Measurements from ENCODE around the gene GRN.
"Not testable (repeated sequence)": the region's sequence is repeated elsewhere in the genome, so short reads cannot be mapped to it uniquely, and the experiment has no call there.

The GRN gene

GRCh38 chr17:44322236-44322895, 22.7 kb upstream of the GRN start:
- DNase-seq = no peak

DNA sequence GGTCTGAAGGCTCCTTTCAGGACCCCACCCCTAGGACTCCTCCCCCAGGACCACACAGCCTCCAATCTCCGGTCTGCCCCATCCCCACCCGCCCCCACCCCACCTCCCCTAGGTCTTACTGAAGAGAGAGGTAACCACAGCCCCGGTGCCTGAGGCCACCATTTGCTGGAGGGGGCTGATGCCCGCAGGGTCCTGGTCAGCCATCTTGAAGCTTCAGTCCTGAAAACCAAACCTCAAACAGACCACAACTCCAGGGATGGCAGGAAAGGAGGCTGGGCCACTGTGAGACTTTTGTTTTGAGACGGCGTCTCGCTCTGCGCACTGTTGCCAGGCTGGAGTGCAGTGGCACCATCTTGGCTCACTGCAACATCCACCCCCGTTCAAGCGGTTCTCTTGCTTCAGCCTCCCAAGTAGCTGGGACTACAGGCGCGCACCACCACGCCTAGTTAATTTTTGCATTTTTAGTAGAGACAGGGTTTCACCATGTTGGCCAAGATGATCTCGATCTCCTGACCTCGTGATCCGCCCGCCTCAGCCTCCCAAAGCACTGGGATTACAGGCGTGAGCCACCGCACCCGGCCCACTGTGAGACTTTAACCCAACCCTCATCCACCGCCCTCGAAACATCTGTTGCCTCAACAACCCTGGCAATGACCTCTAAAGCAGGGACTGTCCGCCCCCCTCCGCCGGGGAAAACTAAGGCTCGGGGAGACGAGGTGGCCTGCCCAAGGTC, 21.6 kb upstream of the GRN start:
- DNase-seq = no peak

- DNase-seq = no peak
Observed at GRCh38 chr17:44324092-44324570, 21.0 kb upstream of the GRN start.

DNA sequence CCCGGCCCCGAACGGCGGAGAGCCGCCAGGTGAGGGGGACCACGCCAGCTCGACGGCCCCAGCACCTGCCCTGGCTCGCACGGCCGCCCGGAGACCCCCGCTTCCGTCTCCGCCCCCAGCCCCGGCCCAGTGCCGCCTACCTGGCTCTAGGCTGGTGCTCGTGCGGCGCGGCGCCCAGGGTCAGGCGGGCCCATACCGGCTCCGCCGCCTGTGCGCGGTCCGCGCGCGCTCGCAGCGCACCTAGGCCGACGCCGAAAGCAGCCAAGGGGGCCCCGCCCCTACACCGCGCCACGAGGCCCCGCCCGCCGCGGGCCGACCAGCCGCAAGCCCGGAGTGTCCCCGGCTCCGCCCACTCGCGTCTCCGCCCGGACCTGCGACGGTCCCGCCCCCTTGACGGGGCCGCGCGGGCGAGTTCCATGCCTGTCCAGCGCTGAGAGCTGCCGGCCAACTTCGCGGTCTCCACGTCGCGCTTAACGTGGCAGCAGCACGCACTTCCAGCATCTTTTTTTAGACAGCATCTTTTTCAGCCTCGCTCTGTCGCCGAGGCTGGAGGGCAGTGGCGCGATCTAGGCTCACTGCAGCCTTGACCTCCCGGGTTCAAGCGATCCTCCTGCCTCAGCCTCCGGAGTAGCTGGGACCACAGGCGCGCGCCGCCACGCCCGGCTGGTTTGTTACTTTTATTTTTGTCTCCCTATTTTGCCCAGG, 20.4 kb upstream of the GRN start, which contains the start of gene SLC25A39:
Gene SLC25A39 (minus strand): TSS at position 253 of the 705 bp plus-strand sequence. CDS start 1,261 bp downstream, outside the sequence.
- DNase-seq = peak; percentile 96

DNA sequence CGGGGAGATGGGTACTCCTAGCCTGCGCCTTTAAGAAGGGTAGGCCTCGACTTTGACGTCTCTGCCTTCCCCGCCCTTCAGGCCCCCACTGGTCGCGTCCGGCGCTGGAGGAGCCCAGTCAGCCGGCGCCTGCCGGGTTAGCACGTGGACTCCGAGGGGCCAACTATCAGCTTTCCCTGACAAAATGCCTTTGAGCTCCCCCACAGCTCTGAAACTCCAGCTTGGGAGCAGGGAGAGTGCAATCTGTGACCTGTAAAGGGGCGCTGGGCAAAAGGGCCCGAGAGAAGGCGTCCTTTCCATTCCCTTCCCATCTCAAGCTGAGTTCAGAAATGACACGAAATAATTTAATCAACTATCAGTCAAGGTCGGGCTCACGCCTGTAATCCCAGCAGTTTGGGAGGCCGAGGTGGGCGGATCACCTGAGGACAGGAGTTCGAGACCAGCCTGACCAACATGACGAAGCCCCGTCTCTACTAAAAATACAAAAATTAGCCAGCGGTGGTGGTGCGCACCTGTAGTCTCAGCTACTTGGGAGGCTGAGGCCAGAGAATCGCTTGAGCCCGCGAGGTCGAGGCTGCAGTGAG, 18.1 kb upstream of the GRN start:
- peak; percentile 97 for DNase-seq

GRCh38 chr17:44327715-44328449, 17.2 kb upstream of the GRN start:
- no peak for DNase-seq

DNA sequence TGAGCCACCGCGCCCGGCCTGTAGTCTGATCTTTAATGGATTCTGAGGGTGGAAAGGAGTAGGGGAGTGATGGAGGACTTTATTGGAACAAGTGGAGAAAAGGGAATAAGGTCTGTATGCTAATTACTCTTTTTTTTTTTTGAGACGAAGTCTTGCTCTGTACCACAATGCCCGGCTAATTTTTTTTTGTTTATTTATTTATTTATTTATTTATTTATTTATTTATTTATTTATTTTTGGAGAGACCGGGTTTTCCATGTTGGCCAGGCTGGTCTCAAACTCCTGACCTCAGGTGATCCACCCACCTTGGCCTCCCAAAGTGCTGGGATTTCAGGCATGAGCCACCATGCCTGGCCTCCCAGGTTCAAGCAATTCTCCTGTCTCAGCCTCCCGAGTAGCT, 15.6 kb upstream of the GRN start:
- not testable (repeated sequence) for DNase-seq

- DNase-seq = not testable (repeated sequence)
Observed at GRCh38 chr17:44330263-44330662, 14.8 kb upstream of the GRN start.

- DNase-seq = peak; percentile 88
Observed at GRCh38 chr17:44331249-44331760, 13.8 kb upstream of the GRN start.

- no peak for DNase-seq
Observed at GRCh38 chr17:44333371-44333770, 11.7 kb upstream of the GRN start.

- DNase-seq = no peak
Observed at GRCh38 chr17:44334315-44334714, 10.8 kb upstream of the GRN start.

DNA sequence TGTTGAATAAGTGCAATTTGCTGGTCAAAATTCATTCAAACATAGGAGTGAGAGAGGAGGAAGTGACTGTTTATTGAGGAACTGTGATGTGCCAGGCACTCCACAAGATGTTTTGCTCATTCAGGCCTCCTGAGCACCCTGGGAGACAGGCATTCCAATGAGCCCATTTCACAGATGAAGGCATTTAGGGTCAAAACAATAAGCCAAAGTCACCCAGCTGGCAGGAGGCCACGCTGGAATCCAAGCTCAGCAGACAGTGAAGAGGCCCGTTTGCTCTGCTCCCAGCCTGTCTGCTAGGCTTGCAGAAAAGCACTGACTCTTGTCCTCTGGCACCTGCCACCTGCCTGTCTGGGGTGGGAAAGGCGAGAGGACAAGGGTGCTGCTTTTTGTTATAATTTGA, 10.4 kb upstream of the GRN start:
- no peak for DNase-seq

GRCh38 chr17:44335564-44335963, 9.5 kb upstream of the GRN start:
- no peak for DNase-seq

- DNase-seq = no peak
Observed at GRCh38 chr17:44335968-44336367, 9.1 kb upstream of the GRN start.

GRCh38 chr17:44338702-44339101, 6.4 kb upstream of the GRN start:
- DNase-seq = no peak

DNA sequence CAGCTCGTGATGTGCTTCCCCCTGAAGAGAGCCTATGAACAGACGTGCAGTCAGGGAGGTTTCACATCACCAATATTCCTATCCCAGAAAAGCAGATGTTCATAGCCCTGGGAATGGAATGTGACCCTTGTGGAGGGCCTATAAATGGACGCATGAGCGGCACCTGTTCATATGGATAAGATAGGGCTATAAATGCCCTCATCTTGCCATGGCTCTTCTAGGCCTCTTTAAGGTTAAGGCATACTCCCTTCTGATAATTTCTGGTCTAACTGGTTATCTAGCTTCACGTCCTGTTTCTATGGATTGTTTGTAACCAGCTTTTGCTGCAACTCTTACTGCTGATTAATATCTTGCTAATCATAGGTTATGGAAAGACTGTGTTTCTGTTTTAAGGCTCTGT, 4.5 kb upstream of the GRN start:
- not testable (repeated sequence) for DNase-seq

- no peak for DNase-seq
Observed at GRCh38 chr17:44343510-44344209, 1.4 kb upstream of the GRN start.

DNA sequence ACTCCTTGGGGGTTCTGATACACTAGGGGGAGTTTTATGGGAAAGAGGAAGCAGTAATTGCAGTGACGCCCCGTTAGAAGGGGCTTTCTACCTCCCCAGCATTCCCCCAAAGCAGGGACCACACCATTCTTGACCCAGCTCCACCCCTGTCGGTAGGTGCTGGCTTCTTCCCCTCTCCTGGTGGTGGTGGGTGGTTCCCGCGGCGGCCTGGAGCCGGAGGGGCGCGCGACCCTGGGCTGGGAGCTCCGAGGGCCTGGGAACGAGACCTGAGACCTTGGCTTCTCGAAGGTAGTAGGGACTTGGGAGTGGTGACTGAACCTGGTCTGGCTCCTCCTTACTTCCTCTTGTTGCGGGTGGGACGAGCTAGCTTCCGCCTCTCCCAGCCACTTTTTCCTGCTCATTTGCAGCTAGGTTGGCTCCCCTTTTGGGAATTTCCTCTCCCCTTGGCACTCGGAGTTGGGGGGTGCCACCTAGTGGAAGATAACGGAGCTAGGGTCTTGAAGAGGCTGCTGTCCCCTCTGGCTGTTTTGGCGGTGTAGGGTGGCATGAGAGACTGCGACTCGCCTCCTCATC, 438 bp downstream of the GRN start:
- DNase-seq = peak; percentile 69

- no peak for DNase-seq
Observed at GRCh38 chr17:44346064-44346844, 1.2 kb downstream of the GRN start.
